Fibroblast of lung (primary cell): ENCODE measurements around the gene FAM114A1.

Source experiments
- EZH2 ChIP-seq: IDR thresholded peaks from 2 replicates; pipeline ENCODE4 v1.5.1; 2012; ENCODE audit warnings: low read length, control low read depth, mild to moderate bottlenecking; ENCODE audit errors: missing control alignments
- TF ChIP-seq, protein P1 (sequence below), 2 donors: IDR thresholded peaks in 1 of 2; conservative IDR thresholded peaks in 1 of 2; 1 replicate in 1 of 2; 2 replicates in 1 of 2; pipeline ENCODE4 v1.5.1; 2011 to 2012; ENCODE audit warnings: low read length in 2 of 2, control low read depth in 1 of 2, inconsistent platforms in 1 of 2, low read depth in 1 of 2, mild to moderate bottlenecking in 1 of 2

DNA sequence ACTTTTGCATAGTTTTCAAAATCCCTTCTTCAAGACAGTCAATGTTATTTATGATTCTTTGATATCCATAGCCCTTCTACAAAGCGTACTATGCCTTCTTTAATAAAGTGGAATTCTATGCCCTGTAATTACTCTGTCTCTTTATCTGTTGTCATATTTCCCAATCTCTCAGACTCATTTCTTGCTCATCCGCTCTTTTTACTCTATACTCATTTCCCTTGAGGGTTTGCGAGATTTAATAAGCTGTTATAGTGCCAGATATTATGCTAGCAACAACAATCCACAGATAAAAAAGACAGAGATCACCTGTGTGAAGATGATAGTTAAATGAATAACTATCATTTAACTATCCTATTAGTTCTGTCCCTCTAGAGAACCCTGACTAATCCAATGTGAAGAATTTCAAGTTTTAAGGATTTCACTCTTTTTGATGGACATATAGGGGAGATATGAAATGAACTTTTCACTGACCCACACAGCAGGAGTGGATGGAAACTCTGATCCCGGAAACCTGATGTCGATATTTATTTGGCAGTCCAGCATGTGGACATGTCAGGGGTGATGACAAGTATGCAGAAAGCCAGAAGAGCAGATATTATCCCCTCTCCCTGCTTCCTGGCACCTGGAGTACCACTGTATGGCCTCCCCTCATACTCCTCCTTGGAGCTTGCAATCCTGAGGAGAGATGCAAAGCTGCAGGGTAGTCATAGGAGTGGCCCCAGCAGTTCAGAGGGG, 114.9 kb downstream of the FAM114A1 start:
- TF ChIP-seq, protein P1, sequence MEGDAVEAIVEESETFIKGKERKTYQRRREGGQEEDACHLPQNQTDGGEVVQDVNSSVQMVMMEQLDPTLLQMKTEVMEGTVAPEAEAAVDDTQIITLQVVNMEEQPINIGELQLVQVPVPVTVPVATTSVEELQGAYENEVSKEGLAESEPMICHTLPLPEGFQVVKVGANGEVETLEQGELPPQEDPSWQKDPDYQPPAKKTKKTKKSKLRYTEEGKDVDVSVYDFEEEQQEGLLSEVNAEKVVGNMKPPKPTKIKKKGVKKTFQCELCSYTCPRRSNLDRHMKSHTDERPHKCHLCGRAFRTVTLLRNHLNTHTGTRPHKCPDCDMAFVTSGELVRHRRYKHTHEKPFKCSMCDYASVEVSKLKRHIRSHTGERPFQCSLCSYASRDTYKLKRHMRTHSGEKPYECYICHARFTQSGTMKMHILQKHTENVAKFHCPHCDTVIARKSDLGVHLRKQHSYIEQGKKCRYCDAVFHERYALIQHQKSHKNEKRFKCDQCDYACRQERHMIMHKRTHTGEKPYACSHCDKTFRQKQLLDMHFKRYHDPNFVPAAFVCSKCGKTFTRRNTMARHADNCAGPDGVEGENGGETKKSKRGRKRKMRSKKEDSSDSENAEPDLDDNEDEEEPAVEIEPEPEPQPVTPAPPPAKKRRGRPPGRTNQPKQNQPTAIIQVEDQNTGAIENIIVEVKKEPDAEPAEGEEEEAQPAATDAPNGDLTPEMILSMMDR (conservative IDR thresholded peaks at IDR 0.05 in 1 of 2, IDR thresholded peaks at IDR 0.05 in 1 of 2; ENCODE audit: low read depth in 1 of 2, low read length in 2 of 2), result no peak
- TF ChIP-seq EZH2, result no peak
